B cell (primary cell): ENCODE results near the gene CAMK2B.

ENCODE experiments used
- CTCF ChIP-seq: fragments of 200-600 bp; IDR thresholded peaks from one replicate; pipeline ENCODE4 v1.8.0; 2022; ENCODE audit warnings: antibody characterized with exemption, mild to moderate bottlenecking
- EZH2 ChIP-seq: IDR thresholded peaks from 2 replicates; pipeline ENCODE4 v1.6.1; 2012; ENCODE audit warnings: borderline replicate concordance, low read depth, mild to moderate bottlenecking, moderate library complexity, low read length; ENCODE audit not compliant: insufficient read depth, poor library complexity, severe bottlenecking

DNA sequence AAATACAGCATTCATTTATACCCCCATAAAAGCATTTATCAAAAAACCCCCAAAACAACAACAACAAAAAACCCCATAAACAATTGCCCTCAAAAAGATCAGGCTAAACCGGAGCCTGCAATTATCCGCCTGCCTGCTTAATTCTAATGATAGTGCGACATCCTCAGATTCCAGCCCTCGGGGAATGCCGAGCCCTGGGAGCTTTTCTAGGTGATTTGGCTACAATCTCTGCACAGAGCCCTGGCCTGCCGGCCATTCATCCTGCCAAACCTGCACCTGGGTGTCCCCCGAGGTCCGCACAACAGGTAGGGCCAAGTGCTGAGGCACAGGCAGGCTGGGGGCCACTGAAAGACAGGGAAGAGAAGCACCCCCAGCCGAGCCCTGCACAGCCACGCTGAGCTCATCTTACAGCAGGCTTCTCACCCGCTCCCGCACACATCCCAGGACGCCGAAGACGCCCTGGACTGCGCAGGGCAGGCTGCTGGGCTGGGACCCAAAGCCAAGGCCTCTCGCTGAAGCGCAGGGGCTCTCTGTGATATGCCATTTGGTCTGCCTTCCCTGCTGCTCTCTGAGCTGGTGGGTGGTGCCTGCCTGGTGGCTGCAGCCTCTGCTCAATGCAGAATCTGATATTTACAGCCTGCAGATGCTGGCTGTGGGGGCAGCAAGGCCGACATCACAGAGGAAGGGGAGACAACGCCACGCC is 57.5 kb downstream of the CAMK2B start:
- TF ChIP-seq CTCF = no peak
- no peak for TF ChIP-seq EZH2
